ENCODE measurements around the gene TNPO3.

Gene TNPO3

GRCh38 chr7:128939075-128939860 lies 115.6 kb downstream of the TNPO3 start:
- Histone ChIP-seq H3K9me3 (ENCODE audit: control insufficient read depth, low read length) (no peaks in the 10 kb centered on the region), H3K27me3 (ENCODE audit: control insufficient read depth, insufficient read depth, low read length) (peaks cover 20% of the 10 kb centered on the region), H3K9ac (ENCODE audit: low read length) (peak overlapping the region; percentile 47), H3K4me3 (ENCODE audit: low read length) (no peak overlapping the region), H3K36me3 (ENCODE audit: control insufficient read depth, insufficient read depth, low read length) (no peaks in the 10 kb centered on the region), H3K4me1 (ENCODE audit: control insufficient read depth, insufficient read depth, low read length) (peaks cover 5% of the 10 kb centered on the region)

GRCh38 chr7:128938544-128939074 lies 116.3 kb downstream of the TNPO3 start:
- H3K4me1 ChIP-seq (ENCODE audit: control insufficient read depth, insufficient read depth, low read length), result peaks cover 5% of the 10 kb centered on the region
- H3K9me3 ChIP-seq (ENCODE audit: control insufficient read depth, low read length), result no peaks in the 10 kb centered on the region
- H3K9ac ChIP-seq (ENCODE audit: low read length), result peak overlapping the region; percentile 57
- H3K4me3 ChIP-seq (ENCODE audit: low read length), result peak overlapping the region; percentile 60
- H3K27me3 ChIP-seq (ENCODE audit: control insufficient read depth, insufficient read depth, low read length), result peaks cover 20% of the 10 kb centered on the region
- H3K36me3 ChIP-seq (ENCODE audit: control insufficient read depth, insufficient read depth, low read length), result no peaks in the 10 kb centered on the region

GRCh38 chr7:128937647-128938543 lies 117.0 kb downstream of the TNPO3 start, which contains the start of gene IRF5:
Gene IRF5 (plus strand): TSS chr7:128937927. CDS start chr7:128942082, 4,155 bp downstream.
- Histone ChIP-seq H3K9me3 (ENCODE audit: control insufficient read depth, low read length) (no peaks in the 10 kb centered on the region), H3K4me3 (ENCODE audit: low read length) (peak within 1 kb of the TSS; percentile 60), H3K27me3 (ENCODE audit: control insufficient read depth, insufficient read depth, low read length) (peaks cover 23% of the 10 kb centered on the region), H3K4me1 (ENCODE audit: control insufficient read depth, insufficient read depth, low read length) (peaks cover 7% of the 10 kb centered on the region), H3K9ac (ENCODE audit: low read length) (peak within 1 kb of the TSS; percentile 57), H3K36me3 (ENCODE audit: control insufficient read depth, insufficient read depth, low read length) (no peaks in the 10 kb centered on the region)

GRCh38 chr7:128937271-128937646 lies 117.7 kb downstream of the TNPO3 start:
- no peaks in the 10 kb centered on the region for H3K9me3 ChIP-seq (ENCODE audit: control insufficient read depth, low read length)
- peaks cover 24% of the 10 kb centered on the region for H3K27me3 ChIP-seq (ENCODE audit: control insufficient read depth, insufficient read depth, low read length)
- H3K4me1 ChIP-seq (ENCODE audit: control insufficient read depth, insufficient read depth, low read length), result peaks cover 11% of the 10 kb centered on the region
- peak overlapping the region; percentile 57 for H3K9ac ChIP-seq (ENCODE audit: low read length)
- H3K36me3 ChIP-seq (ENCODE audit: control insufficient read depth, insufficient read depth, low read length), result no peaks in the 10 kb centered on the region
- no peak overlapping the region for H3K4me3 ChIP-seq (ENCODE audit: low read length)

- H3K9me3 ChIP-seq (ENCODE audit: control insufficient read depth, low read length), result no peaks in the 10 kb centered on the region
- no peaks in the 10 kb centered on the region for H3K36me3 ChIP-seq (ENCODE audit: control insufficient read depth, insufficient read depth, low read length)
- peaks cover 24% of the 10 kb centered on the region for H3K27me3 ChIP-seq (ENCODE audit: control insufficient read depth, insufficient read depth, low read length)
- no peak overlapping the region for H3K4me3 ChIP-seq (ENCODE audit: low read length)
- no peak overlapping the region for H3K9ac ChIP-seq (ENCODE audit: low read length)
- H3K4me1 ChIP-seq (ENCODE audit: control insufficient read depth, insufficient read depth, low read length), result peaks cover 11% of the 10 kb centered on the region
These were observed 118.1 kb downstream of the TNPO3 start for GRCh38 chr7:128936798-128937197.

- H3K27me3 ChIP-seq (ENCODE audit: control insufficient read depth, insufficient read depth, low read length), result peaks cover 24% of the 10 kb centered on the region
- no peak overlapping the region for H3K9ac ChIP-seq (ENCODE audit: low read length)
- no peaks in the 10 kb centered on the region for H3K36me3 ChIP-seq (ENCODE audit: control insufficient read depth, insufficient read depth, low read length)
These were observed 119.6 kb downstream of the TNPO3 start for GRCh38 chr7:128935342-128935730.

GRCh38 chr7:128934361-128935341 lies 120.3 kb downstream of the TNPO3 start:
- H3K4me1 ChIP-seq (ENCODE audit: control insufficient read depth, insufficient read depth, low read length), result peaks cover 11% of the 10 kb centered on the region
- H3K27me3 ChIP-seq (ENCODE audit: control insufficient read depth, insufficient read depth, low read length), result peaks cover 19% of the 10 kb centered on the region
- H3K36me3 ChIP-seq (ENCODE audit: control insufficient read depth, insufficient read depth, low read length), result no peaks in the 10 kb centered on the region
- no peak overlapping the region for H3K9ac ChIP-seq (ENCODE audit: low read length)
- H3K4me3 ChIP-seq (ENCODE audit: low read length), result no peak overlapping the region
- H3K9me3 ChIP-seq (ENCODE audit: control insufficient read depth, low read length), result no peaks in the 10 kb centered on the region

More at GRCh38 chr7:128935342-128935730, 119.6 kb downstream of the TNPO3 start:
- Histone ChIP-seq H3K4me3 (ENCODE audit: low read length) (no peak overlapping the region), H3K4me1 (ENCODE audit: control insufficient read depth, insufficient read depth, low read length) (peaks cover 11% of the 10 kb centered on the region), H3K9me3 (ENCODE audit: control insufficient read depth, low read length) (no peaks in the 10 kb centered on the region)

- no peaks in the 10 kb centered on the region for H3K36me3 ChIP-seq (ENCODE audit: control insufficient read depth, insufficient read depth, low read length)
- H3K4me1 ChIP-seq (ENCODE audit: control insufficient read depth, insufficient read depth, low read length), result peaks cover 7% of the 10 kb centered on the region
- H3K27me3 ChIP-seq (ENCODE audit: control insufficient read depth, insufficient read depth, low read length), result peaks cover 9% of the 10 kb centered on the region
- H3K9me3 ChIP-seq (ENCODE audit: control insufficient read depth, low read length), result no peaks in the 10 kb centered on the region
- no peak overlapping the region for H3K4me3 ChIP-seq (ENCODE audit: low read length)
- no peak overlapping the region for H3K9ac ChIP-seq (ENCODE audit: low read length)
These were observed 121.6 kb downstream of the TNPO3 start for GRCh38 chr7:128933180-128933891.

GRCh38 chr7:128932862-128933179 lies 122.1 kb downstream of the TNPO3 start:
- no peaks in the 10 kb centered on the region for H3K9me3 ChIP-seq (ENCODE audit: control insufficient read depth, low read length)
- peaks cover 8% of the 10 kb centered on the region for H3K27me3 ChIP-seq (ENCODE audit: control insufficient read depth, insufficient read depth, low read length)
- H3K4me1 ChIP-seq (ENCODE audit: control insufficient read depth, insufficient read depth, low read length), result peaks cover 6% of the 10 kb centered on the region
- no peak overlapping the region for H3K9ac ChIP-seq (ENCODE audit: low read length)
- no peaks in the 10 kb centered on the region for H3K36me3 ChIP-seq (ENCODE audit: control insufficient read depth, insufficient read depth, low read length)
- no peak overlapping the region for H3K4me3 ChIP-seq (ENCODE audit: low read length)

GRCh38 chr7:128931965-128932861 lies 122.7 kb downstream of the TNPO3 start:
- Histone ChIP-seq H3K36me3 (ENCODE audit: control insufficient read depth, insufficient read depth, low read length) (no peaks in the 10 kb centered on the region), H3K9ac (ENCODE audit: low read length) (no peak overlapping the region), H3K27me3 (ENCODE audit: control insufficient read depth, insufficient read depth, low read length) (peaks cover 4% of the 10 kb centered on the region), H3K4me3 (ENCODE audit: low read length) (no peak overlapping the region), H3K4me1 (ENCODE audit: control insufficient read depth, insufficient read depth, low read length) (peaks cover 6% of the 10 kb centered on the region), H3K9me3 (ENCODE audit: control insufficient read depth, low read length) (no peaks in the 10 kb centered on the region)

Data from mucosa of stomach (tissue), 1 donor.